Measurements from ENCODE around the gene SULT1A2.

The SULT1A2 gene

GRCh38 chr16:28544998-28545397 is 51.9 kb downstream of the SULT1A2 start:
- TF ChIP-seq FOXP2 (optimal IDR thresholded peaks at IDR 0.05; ENCODE audit: borderline replicate concordance, extremely low read depth, extremely low read length, insufficient read depth) (no peak), POLR2AphosphoS5 (IDR thresholded peaks at IDR 0.05; ENCODE audit: low read depth, low read length) (no peak), SIN3A (IDR thresholded peaks at IDR 0.05; ENCODE audit: borderline replicate concordance, insufficient read depth, low read length) (no peak), TAF1 (IDR thresholded peaks at IDR 0.05; ENCODE audit: borderline replicate concordance, insufficient read depth, low read length) (no peak), REST (IDR thresholded peaks at IDR 0.05; ENCODE audit: insufficient read depth in 1 of 2, low read depth in 2 of 2, low read length in 2 of 2) (no peak)

GRCh38 chr16:28543072-28543471 is 53.8 kb downstream of the SULT1A2 start:
- TF ChIP-seq POLR2AphosphoS5 (IDR thresholded peaks at IDR 0.05; ENCODE audit: low read depth, low read length), result no peak
- no peak for TF ChIP-seq TAF1 (IDR thresholded peaks at IDR 0.05; ENCODE audit: borderline replicate concordance, insufficient read depth, low read length)
- no peak for TF ChIP-seq FOXP2 (optimal IDR thresholded peaks at IDR 0.05; ENCODE audit: borderline replicate concordance, extremely low read depth, extremely low read length, insufficient read depth)
- no peak for TF ChIP-seq REST (IDR thresholded peaks at IDR 0.05; ENCODE audit: insufficient read depth in 1 of 2, low read depth in 2 of 2, low read length in 2 of 2)
- no peak for TF ChIP-seq SIN3A (IDR thresholded peaks at IDR 0.05; ENCODE audit: borderline replicate concordance, insufficient read depth, low read length)

GRCh38 chr16:28542646-28543045 is 54.2 kb downstream of the SULT1A2 start:
- TF ChIP-seq SIN3A (IDR thresholded peaks at IDR 0.05; ENCODE audit: borderline replicate concordance, insufficient read depth, low read length) (no peak), TAF1 (IDR thresholded peaks at IDR 0.05; ENCODE audit: borderline replicate concordance, insufficient read depth, low read length) (no peak), REST (IDR thresholded peaks at IDR 0.05; ENCODE audit: insufficient read depth in 1 of 2, low read depth in 2 of 2, low read length in 2 of 2) (no peak), POLR2AphosphoS5 (IDR thresholded peaks at IDR 0.05; ENCODE audit: low read depth, low read length) (no peak), FOXP2 (optimal IDR thresholded peaks at IDR 0.05; ENCODE audit: borderline replicate concordance, extremely low read depth, extremely low read length, insufficient read depth) (no peak)

Data from PFSK-1 (cell line).